Fibroblast of the conjunctiva (primary cell): ENCODE measurements around the gene C12orf57.

Source experiments
- DNase-seq: peaks from one replicate; pipeline ENCODE4 v3.0.0-alpha.2; 2010; ENCODE audit warnings: low read depth

C12orf57 gene

DNA sequence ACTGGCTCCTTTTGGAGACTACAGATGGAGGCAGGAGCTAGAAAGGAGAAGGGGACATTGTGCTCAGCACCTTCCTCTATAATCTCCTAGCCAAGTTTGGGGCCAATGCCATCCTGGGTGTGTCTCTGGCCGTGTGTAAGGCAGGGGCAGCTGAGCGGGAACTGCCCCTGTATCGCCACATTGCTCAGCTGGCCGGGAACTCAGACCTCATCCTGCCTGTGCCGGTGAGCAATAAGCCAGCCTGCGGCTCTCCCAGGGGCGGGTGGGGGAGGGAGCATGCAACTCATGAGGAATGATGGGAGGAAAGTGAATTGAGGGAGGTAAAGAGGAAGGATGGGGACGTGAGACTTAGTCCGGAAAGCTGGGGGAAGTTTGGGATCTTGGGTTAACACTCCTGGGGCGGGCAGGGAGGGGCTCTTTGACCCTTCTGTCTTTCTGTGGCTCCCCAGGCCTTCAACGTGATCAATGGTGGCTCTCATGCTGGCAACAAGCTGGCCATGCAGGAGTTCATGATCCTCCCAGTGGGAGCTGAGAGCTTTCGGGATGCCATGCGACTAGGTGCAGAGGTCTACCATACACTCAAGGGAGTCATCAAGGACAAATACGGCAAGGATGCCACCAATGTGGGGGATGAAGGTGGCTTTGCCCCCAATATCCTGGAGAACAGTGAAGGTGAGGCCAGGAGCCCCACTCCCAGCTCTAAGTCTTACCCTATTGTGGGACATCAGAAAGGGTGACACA is 26.2 kb upstream of the C12orf57 start:
- no peak for DNase-seq

DNA sequence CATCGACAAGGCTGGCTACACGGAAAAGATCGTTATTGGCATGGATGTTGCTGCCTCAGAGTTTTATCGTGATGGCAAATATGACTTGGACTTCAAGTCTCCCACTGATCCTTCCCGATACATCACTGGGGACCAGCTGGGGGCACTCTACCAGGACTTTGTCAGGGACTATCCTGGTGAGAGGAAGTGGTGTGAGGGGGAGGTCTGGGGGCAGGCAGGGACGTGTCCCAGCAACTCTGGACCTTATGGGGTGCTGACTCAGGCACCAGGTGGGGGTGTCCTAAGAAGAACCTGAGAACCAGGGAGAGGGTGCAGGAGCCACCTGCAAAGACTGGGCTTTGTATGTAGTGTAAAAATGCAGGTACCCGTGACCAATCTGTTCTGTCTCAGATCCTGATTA is 24.2 kb upstream of the C12orf57 start:
- DNase-seq: no peak

DNA sequence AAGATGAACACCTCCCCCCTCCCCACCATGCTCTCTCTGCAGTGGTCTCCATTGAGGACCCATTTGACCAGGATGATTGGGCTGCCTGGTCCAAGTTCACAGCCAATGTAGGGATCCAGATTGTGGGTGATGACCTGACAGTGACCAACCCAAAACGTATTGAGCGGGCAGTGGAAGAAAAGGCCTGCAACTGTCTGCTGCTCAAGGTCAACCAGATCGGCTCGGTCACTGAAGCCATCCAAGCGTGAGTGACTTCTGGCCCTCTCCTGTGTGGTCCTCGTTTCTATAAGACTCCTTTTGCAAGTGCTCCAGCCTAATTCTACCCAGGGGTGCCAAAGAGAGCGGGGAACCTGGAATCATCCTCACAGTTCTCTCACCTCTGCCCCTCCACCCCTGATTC is 22.3 kb upstream of the C12orf57 start:
- no peak for DNase-seq

DNA sequence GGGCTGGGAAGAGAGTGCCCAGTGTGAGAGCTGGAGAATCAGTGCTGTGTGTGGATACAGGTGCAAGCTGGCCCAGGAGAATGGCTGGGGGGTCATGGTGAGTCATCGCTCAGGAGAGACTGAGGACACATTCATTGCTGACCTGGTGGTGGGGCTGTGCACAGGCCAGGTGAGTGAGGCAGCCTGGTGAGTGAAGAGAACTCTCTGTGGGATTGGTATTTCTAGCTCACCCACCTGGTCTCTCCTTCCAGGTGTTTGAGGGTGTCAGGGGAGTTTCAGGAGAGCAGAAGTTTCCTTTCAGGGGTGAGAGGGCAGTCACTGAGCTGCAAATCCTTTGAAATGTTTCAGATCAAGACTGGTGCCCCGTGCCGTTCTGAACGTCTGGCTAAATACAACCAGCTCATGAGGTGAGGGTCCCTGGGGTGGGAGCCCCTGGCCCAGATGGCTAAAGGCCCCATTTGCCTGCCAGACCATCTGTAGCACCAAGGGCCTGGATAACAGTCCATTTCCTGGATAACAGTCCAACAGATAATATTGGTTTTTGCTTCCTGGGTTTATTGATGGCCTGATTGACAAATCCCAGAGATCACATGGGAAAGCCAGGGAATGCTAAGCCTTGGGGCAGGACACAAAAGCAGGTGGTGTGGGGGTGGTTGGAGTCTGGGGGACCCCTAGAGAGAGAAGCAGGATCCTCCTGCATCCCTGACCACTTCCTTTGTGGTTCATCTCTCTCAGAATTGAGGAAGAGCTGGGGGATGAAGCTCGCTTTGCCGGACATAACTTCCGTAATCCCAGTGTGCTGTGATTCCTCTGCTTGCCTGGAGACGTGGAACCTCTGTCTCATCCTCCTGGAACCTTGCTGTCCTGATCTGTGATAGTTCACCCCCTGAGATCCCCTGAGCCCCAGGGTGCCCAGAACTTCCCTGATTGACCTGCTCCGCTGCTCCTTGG is 21.6 kb upstream of the C12orf57 start:
- DNase-seq: no peak

DNA sequence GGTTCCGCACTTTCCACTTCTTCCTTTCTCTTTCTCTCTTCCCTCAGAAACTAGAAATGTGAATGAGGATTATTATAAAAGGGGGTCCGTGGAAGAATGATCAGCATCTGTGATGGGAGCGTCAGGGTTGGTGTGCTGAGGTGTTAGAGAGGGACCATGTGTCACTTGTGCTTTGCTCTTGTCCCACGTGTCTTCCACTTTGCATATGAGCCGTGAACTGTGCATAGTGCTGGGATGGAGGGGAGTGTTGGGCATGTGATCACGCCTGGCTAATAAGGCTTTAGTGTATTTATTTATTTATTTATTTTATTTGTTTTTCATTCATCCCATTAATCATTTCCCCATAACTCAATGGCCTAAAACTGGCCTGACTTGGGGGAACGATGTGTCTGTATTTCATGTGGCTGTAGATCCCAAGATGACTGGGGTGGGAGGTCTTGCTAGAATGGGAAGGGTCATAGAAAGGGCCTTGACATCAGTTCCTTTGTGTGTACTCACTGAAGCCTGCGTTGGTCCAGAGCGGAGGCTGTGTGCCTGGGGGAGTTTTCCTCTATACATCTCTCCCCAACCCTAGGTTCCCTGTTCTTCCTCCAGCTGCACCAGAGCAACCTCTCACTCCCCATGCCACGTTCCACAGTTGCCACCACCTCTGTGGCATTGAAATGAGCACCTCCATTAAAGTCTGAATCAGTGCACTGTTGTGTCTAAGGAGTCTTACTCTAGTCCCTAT is 20.7 kb upstream of the C12orf57 start:
- DNase-seq: no peak

- no peak for DNase-seq
Observed at GRCh38 chr12:6923851-6924250, 20.0 kb upstream of the C12orf57 start.

- no peak for DNase-seq
Observed at GRCh38 chr12:6925239-6925539, 18.6 kb upstream of the C12orf57 start.

GRCh38 chr12:6925540-6926279 is 18.1 kb upstream of the C12orf57 start:
- DNase-seq: peak; percentile 67

GRCh38 chr12:6927379-6928021 is 16.3 kb upstream of the C12orf57 start, which contains the start of gene ATN1:
TSS of gene ATN1 (plus strand) at chr12:6927959. CDS start at chr12:6934002, 6,043 bp downstream.
- peak; percentile 70 for DNase-seq

GRCh38 chr12:6928022-6928702 is 15.7 kb upstream of the C12orf57 start:
- DNase-seq: no peak

- no peak for DNase-seq
Observed at GRCh38 chr12:6928703-6929407, 15.0 kb upstream of the C12orf57 start.

GRCh38 chr12:6929466-6930452 is 14.1 kb upstream of the C12orf57 start:
- DNase-seq: no peak

DNA sequence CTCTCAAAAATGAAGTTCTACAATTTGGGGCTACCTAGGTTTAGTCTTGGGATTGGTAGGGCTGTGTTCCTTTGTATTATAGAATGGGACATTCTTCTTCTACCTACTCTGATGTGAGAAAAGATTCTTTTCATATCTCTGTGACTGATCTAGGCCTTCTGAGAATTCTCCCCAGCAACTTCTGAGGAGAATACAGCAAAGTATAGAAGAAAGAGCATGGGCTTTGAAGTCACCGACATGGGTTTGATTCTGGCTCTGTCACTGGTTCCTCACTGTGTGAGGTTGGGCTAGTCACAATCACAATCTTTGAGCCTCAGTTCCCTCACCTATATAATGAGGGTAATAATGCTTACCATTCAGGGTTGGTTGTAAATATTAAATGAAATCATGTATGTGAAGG is 11.1 kb upstream of the C12orf57 start:
- no peak for DNase-seq

GRCh38 chr12:6934110-6934509 is 9.7 kb upstream of the C12orf57 start:
- no peak for DNase-seq

- no peak for DNase-seq
Observed at GRCh38 chr12:6935371-6936193, 8.2 kb upstream of the C12orf57 start.

DNA sequence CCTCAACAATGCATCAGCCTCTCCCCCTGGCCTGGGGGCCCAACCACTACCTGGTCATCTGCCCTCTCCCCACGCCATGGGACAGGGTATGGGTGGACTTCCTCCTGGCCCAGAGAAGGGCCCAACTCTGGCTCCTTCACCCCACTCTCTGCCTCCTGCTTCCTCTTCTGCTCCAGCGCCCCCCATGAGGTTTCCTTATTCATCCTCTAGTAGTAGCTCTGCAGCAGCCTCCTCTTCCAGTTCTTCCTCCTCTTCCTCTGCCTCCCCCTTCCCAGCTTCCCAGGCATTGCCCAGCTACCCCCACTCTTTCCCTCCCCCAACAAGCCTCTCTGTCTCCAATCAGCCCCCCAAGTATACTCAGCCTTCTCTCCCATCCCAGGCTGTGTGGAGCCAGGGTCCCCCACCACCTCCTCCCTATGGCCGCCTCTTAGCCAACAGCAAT is 7.6 kb upstream of the C12orf57 start:
- no peak for DNase-seq

- DNase-seq: no peak
Observed at GRCh38 chr12:6936636-6937480, 7.0 kb upstream of the C12orf57 start.
